Neural cell (in vitro differentiated cells): ENCODE measurements around the gene BCL2. TPM values are rescaled to one million over a fixed set of nuclear protein-coding genes. Genes with fewer than 3 reads are reported as not detected.

Experiments used
- H2AFZ ChIP-seq: fragments of 200-600, 300-800 bp; sonication (generic), shearing (Covaris generic); 2 replicates; pipeline ENCODE4 v1.6.0; 2014; ENCODE audit warnings: low read depth, mild to moderate bottlenecking, antibody characterized with exemption, low read length, moderate library complexity
- H3F3A ChIP-seq: fragments of 200-600 bp; shearing (Covaris generic); 2 replicates; pipeline ENCODE4 v1.6.1; 2016; ENCODE audit warnings: mild to moderate bottlenecking, moderate library complexity, mixed read lengths, antibody characterized with exemption, low read length; ENCODE audit not compliant: insufficient read depth, poor library complexity, severe bottlenecking
- H3K27ac ChIP-seq: fragments of 200-600, 300-800 bp; sonication (generic), shearing (Covaris generic); 2 replicates; pipeline ENCODE4 v1.5.1; 2014; ENCODE audit warnings: mild to moderate bottlenecking, low read length, moderate library complexity
- H3K27me3 ChIP-seq: fragments of 300-800, 200-600 bp; sonication (generic), shearing (Covaris generic); 2 replicates; pipeline ENCODE4 v1.6.0; 2014; ENCODE audit warnings: mild to moderate bottlenecking, low read depth, low read length, moderate library complexity; ENCODE audit not compliant: insufficient read depth
- H3K36me3 ChIP-seq: fragments of 300-800, 200-600 bp; sonication (generic), shearing (Covaris generic); 2 replicates; pipeline ENCODE4 v1.5.1; 2014; ENCODE audit warnings: mild to moderate bottlenecking, antibody characterized with exemption, low read length, moderate library complexity; ENCODE audit not compliant: insufficient read depth
- H3K4me2 ChIP-seq: fragments of 300-800, 200-600 bp; sonication (generic), shearing (Covaris generic); 2 replicates; pipeline ENCODE4 v1.6.0; 2014; ENCODE audit warnings: mild to moderate bottlenecking, low read length
- H3K4me3 ChIP-seq: fragments of 300-800, 200-600 bp; sonication (generic), shearing (Covaris generic); 2 replicates; pipeline ENCODE4 v1.5.1; 2014; ENCODE audit warnings: mild to moderate bottlenecking, low read length, moderate library complexity
- H3K79me2 ChIP-seq: fragments of 200-600 bp; shearing (Covaris generic); replicated peaks from 2 replicates; pipeline ENCODE4 v1.6.0; 2014; ENCODE audit warnings: mild to moderate bottlenecking, low read length, moderate library complexity; ENCODE audit not compliant: insufficient read depth
- H3K9ac ChIP-seq: fragments of 300-800, 200-600 bp; sonication (generic), shearing (Covaris generic); 2 replicates; pipeline ENCODE4 v1.6.1; 2016; ENCODE audit warnings: mild to moderate bottlenecking, low read length, mixed read lengths
- H3K9me2 ChIP-seq: fragments of 200-600 bp; shearing (Covaris generic); 2 replicates; pipeline ENCODE4 v1.6.1; 2016; ENCODE audit warnings: mild to moderate bottlenecking, low read length, mixed read lengths; ENCODE audit not compliant: insufficient read depth
- H3K9me3 ChIP-seq: fragments of 200-600, 300-800 bp; sonication (generic), shearing (Covaris generic); 2 replicates; pipeline ENCODE4 v1.6.1; 2016; ENCODE audit warnings: mild to moderate bottlenecking, mixed run types, low read length, moderate library complexity, mixed read lengths
- H4K20me1 ChIP-seq: fragments of 200-600 bp; shearing (Covaris generic); 2 replicates; pipeline ENCODE4 v1.6.1; 2016; ENCODE audit warnings: mild to moderate bottlenecking, mixed run types; ENCODE audit not compliant: insufficient read depth
- CTCF ChIP-seq: fragments of 450-650 bp; IDR thresholded peaks from 2 replicates; pipeline ENCODE4 v1.5.1; 2014; ENCODE audit warnings: antibody characterized with exemption, mild to moderate bottlenecking, moderate library complexity; ENCODE audit not compliant: poor library complexity, severe bottlenecking
- EP300 ChIP-seq: fragments of 450-650 bp; conservative IDR thresholded peaks from 2 replicates; pipeline ENCODE4 v1.6.1; 2014; ENCODE audit warnings: antibody characterized with exemption, mild to moderate bottlenecking, moderate library complexity; ENCODE audit not compliant: poor library complexity, severe bottlenecking
- EZH2 ChIP-seq: fragments of 200-600, 300-800 bp; shearing (Covaris generic), sonication (generic); IDR thresholded peaks from 2 replicates; pipeline ENCODE4 v1.6.1; 2014; ENCODE audit warnings: antibody characterized with exemption, low read length, borderline replicate concordance, mild to moderate bottlenecking; ENCODE audit not compliant: insufficient read depth, poor library complexity, severe bottlenecking
- MXI1 ChIP-seq: fragments of 450-650 bp; conservative IDR thresholded peaks from 2 replicates; pipeline ENCODE4 v1.6.1; 2014; ENCODE audit warnings: antibody characterized with exemption, mild to moderate bottlenecking; ENCODE audit not compliant: poor library complexity, severe bottlenecking
- POLR2AphosphoS5 ChIP-seq: IDR thresholded peaks from 2 replicates; pipeline ENCODE4 v1.6.1; 2012
- RAD21 ChIP-seq: fragments of 450-650 bp; conservative IDR thresholded peaks from 2 replicates; pipeline ENCODE4 v1.6.1; 2014; ENCODE audit warnings: antibody characterized with exemption, mild to moderate bottlenecking, moderate library complexity
- SMC3 ChIP-seq: fragments of 450-650 bp; conservative IDR thresholded peaks from 2 replicates; pipeline ENCODE4 v1.6.1; 2014; ENCODE audit warnings: antibody characterized with exemption, mild to moderate bottlenecking, moderate library complexity; ENCODE audit not compliant: poor library complexity
- TAF1 ChIP-seq: IDR thresholded peaks from 2 replicates; pipeline ENCODE4 v1.6.1; 2012; ENCODE audit warnings: low read depth
- polyA plus RNA-seq: library from polyadenylated mRNA; depleted of rRNA; stranded (reverse); fragments of >200 nt; gene quantifications from 2 replicates; pipeline ENCODE4 v1.2.3, GENCODE V29; 2014
- TF ChIP-seq, protein P1 (sequence below): IDR thresholded peaks from 2 replicates; pipeline ENCODE4 v1.6.1; 2012; ENCODE audit warnings: borderline replicate concordance

Gene BCL2
- polyA plus RNA-seq, 1 donor from 2014 or later: 3.4 TPM

- no peaks in the 10 kb centered on the region for H3K36me3 ChIP-seq
- no peak overlapping the region for H3K4me2 ChIP-seq
- H4K20me1 ChIP-seq: no peaks in the 10 kb centered on the region
- H3K9me3 ChIP-seq: no peaks in the 10 kb centered on the region
- H3K27me3 ChIP-seq: no peaks in the 10 kb centered on the region
- no peaks in the 10 kb centered on the region for H3K9me2 ChIP-seq
- no peaks in the 10 kb centered on the region for H3F3A ChIP-seq
- H3K79me2 ChIP-seq: no peaks in the 10 kb centered on the region
- no peak overlapping the region for H3K27ac ChIP-seq
- H2AFZ ChIP-seq: no peak overlapping the region
- TF ChIP-seq TAF1: no peak
- no peak overlapping the region for H3K4me3 ChIP-seq
- no peak overlapping the region for H3K9ac ChIP-seq
Measured at GRCh38 chr18:63111671-63112402, 207.7 kb downstream of the BCL2 start.

- Histone ChIP-seq H3K9ac (no peak overlapping the region), H3K4me2 (no peak overlapping the region), H3K4me3 (no peak overlapping the region), H3K79me2 (no peaks in the 10 kb centered on the region), H3F3A (no peaks in the 10 kb centered on the region), H2AFZ (no peak overlapping the region), H4K20me1 (no peaks in the 10 kb centered on the region), H3K27me3 (no peaks in the 10 kb centered on the region), H3K27ac (no peak overlapping the region), H3K36me3 (no peaks in the 10 kb centered on the region), H3K9me3 (no peaks in the 10 kb centered on the region), H3K9me2 (no peaks in the 10 kb centered on the region)
- TF ChIP-seq MXI1: no peak
- TF ChIP-seq SMC3: no peak
- no peak for TF ChIP-seq RAD21
- no peak for TF ChIP-seq POLR2AphosphoS5
- no peak for TF ChIP-seq EZH2
- TF ChIP-seq TAF1: no peak
- no peak for TF ChIP-seq CTCF
- TF ChIP-seq, protein P1, sequence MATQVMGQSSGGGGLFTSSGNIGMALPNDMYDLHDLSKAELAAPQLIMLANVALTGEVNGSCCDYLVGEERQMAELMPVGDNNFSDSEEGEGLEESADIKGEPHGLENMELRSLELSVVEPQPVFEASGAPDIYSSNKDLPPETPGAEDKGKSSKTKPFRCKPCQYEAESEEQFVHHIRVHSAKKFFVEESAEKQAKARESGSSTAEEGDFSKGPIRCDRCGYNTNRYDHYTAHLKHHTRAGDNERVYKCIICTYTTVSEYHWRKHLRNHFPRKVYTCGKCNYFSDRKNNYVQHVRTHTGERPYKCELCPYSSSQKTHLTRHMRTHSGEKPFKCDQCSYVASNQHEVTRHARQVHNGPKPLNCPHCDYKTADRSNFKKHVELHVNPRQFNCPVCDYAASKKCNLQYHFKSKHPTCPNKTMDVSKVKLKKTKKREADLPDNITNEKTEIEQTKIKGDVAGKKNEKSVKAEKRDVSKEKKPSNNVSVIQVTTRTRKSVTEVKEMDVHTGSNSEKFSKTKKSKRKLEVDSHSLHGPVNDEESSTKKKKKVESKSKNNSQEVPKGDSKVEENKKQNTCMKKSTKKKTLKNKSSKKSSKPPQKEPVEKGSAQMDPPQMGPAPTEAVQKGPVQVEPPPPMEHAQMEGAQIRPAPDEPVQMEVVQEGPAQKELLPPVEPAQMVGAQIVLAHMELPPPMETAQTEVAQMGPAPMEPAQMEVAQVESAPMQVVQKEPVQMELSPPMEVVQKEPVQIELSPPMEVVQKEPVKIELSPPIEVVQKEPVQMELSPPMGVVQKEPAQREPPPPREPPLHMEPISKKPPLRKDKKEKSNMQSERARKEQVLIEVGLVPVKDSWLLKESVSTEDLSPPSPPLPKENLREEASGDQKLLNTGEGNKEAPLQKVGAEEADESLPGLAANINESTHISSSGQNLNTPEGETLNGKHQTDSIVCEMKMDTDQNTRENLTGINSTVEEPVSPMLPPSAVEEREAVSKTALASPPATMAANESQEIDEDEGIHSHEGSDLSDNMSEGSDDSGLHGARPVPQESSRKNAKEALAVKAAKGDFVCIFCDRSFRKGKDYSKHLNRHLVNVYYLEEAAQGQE: no peak
- no peak for TF ChIP-seq EP300
Measured at GRCh38 chr18:63109802-63110201, 209.8 kb downstream of the BCL2 start.
